A549 treated with GW870086 at 1 μM for 4 hours (cell line): ENCODE measurements around the gene FAM24B. TPM values are rescaled to one million over a fixed set of nuclear protein-coding genes. Genes with fewer than 3 reads are reported as not detected.

Experiments
- total RNA-seq: library from RNA; stranded (reverse); fragments of 200-300 nt; extraction: Qiagen RNA extraction; gene quantifications from 5 replicates; pipeline ENCODE4 v1.2.3, GENCODE V29; 2022; ENCODE audit warnings: low read depth

FAM24B gene, protein sequence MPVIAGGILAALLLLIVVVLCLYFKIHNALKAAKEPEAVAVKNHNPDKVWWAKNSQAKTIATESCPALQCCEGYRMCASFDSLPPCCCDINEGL
- 12.0 to 14.8 TPM (median 13.8 TPM) in 5 replicates for total RNA-seq

DNA sequence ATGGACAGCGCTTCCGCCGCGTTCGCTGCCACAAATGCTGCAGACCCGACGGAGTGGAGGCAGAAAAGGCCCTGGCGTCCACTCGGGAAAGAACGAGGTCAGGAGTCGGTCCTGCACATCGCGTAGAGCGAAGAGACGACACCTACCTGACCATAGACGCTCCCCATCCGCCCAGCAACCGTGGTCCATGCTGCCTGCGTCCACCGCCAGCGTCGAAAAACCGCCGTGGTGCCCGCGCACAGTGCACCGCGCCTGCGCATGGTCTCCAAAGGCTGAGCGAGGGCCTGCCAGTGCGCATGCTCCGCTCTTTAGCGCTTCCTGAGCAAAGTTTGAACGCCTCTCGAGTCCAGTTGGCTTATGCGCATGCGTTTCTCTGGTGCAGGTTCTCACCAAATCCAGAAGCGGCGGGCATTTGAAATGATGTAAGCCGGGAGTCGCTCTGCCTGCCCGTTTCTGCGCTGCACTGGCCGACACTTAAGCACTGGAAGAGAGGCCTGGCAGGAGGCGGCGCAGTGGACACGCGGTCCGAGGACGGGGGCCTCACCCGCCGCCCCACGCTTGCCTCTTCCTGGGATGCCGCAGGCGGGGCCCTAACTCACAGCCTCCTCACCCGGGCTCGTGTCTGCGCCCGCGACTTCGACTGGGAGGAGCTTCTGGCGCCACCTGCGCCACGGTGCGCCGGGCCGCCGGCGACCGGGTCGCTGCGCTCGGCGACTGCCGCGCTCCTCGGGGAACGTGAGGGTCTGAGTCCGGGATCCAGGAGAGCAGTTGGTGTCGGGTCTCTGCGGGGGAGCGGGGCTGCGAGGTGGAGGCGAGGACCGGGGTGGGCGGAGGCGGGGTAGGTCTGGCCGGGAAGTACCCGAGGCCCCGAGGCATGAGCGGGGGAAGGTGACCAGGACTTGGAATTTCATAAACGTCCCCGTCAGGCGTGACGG, at the start of gene FAM24B:
Gene FAM24B, minus strand, starts transcription at position 243 of the 935 bp plus-strand sequence. CDS start 29,066 bp downstream, outside the sequence.

DNA sequence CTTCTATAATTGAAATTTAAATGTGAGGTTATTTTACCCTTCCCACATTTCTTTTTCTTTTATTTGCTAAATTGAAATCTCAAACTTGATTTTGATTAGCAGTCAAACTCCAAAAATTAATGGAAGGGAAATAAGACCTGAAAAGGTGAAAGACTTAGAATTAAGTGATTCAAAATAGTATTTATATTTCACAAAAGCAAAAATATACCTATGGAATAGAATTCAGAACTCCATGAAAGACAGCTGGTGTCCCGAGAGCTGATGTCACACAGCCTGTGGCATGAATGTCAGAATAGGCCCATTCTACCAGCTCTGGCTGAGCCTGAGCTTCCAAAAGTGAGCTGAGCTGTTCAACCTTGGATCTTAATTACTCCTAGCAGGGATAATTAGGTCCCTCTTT, 30.9 kb upstream of the FAM24B start, which contains the start of gene FAM24A:
Gene FAM24A, plus strand, starts transcription at position 301 of the 400 bp plus-strand sequence. CDS start 1,025 bp downstream, outside the sequence.

DNA sequence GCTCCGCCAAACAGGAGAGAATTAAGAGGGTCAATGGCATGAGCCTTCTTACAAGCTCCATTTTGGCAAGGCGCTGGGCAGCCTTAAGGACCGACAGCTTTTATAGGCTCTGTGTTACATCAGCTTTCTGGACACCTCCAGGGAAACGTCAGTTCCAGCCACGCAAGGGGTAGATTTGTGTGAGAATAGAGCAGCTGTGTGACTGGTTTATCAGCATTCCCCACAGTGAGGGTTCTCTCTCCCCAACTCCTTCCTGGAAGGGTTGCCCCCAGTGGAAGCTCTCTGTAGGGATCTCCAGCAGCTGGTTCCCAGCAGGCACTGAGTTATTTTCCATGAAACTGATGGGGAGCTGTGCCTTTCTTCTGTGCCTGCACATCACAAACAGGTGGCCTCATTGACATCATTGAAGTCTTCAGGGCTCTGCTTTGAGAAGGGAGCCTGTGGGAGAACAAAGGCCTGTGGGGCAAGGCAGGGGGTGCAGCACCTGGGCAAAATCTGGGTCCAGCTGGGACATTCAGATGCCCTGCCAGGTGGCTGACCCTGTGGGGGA, 33.5 kb downstream of the FAM24B start, which contains the start of gene CUZD1:
Gene CUZD1, minus strand, starts transcription at position 75 of the 550 bp plus-strand sequence. Its CDS starts 14 bp downstream, at position 61.

Other genes starting within 250 kb of the FAM24B start
- not detected in 5 replicates for gene C10orf120, start 179.7 kb downstream of the FAM24B start, total RNA-seq
- 1.2 to 1.7 TPM (median 1.3 TPM) in 5 replicates for gene CUZD1, start 33.7 kb downstream of the FAM24B start, total RNA-seq
- not detected in 5 replicates for gene FAM24A, start 31.0 kb upstream of the FAM24B start, total RNA-seq
- gene C10orf88, start 74.6 kb upstream of the FAM24B start, total RNA-seq, result 5.7 to 10.3 TPM (median 9.8 TPM) in 5 replicates
- gene PSTK, start 100.8 kb upstream of the FAM24B start, total RNA-seq, result 4.2 to 5.2 TPM (median 5.0 TPM) in 5 replicates
- 4.7 to 7.9 TPM (median 6.3 TPM) in 5 replicates for gene IKZF5, start 129.2 kb upstream of the FAM24B start, total RNA-seq
- 6.5 to 10.3 TPM (median 8.5 TPM) in 5 replicates for gene ACADSB, start 129.4 kb upstream of the FAM24B start, total RNA-seq